ENCODE data around the gene SRGAP3.

The SRGAP3 gene

GRCh38 chr3:9117220-9117619 is 132.2 kb downstream of the SRGAP3 start:
- DNase-seq (ENCODE audit: low spot score), result no peak
- in situ Hi-C loops (cut with MboI; ENCODE audit: low sequenced_read_pairs, unreplicated experiment), result no loop called here
- TF ChIP-seq CTCF (IDR thresholded peaks at IDR 0.05; ENCODE audit: borderline replicate concordance, control extremely low read depth, extremely low read depth, insufficient read depth, missing control alignments), result no peak

- in situ Hi-C loops (cut with MboI; ENCODE audit: low sequenced_read_pairs, unreplicated experiment), result no loop called here
- DNase-seq (ENCODE audit: low spot score), result no peak
- TF ChIP-seq CTCF (IDR thresholded peaks at IDR 0.05; ENCODE audit: borderline replicate concordance, control extremely low read depth, extremely low read depth, insufficient read depth, missing control alignments), result no peak
Observed at GRCh38 chr3:9116336-9116735, 133.1 kb downstream of the SRGAP3 start.

- TF ChIP-seq CTCF (IDR thresholded peaks at IDR 0.05; ENCODE audit: borderline replicate concordance, control extremely low read depth, extremely low read depth, insufficient read depth, missing control alignments), result no peak
- in situ Hi-C loops (cut with MboI; ENCODE audit: low sequenced_read_pairs, unreplicated experiment), result no loop called here
- no peak for DNase-seq (ENCODE audit: low spot score)
Observed at GRCh38 chr3:9115336-9115735, 134.1 kb downstream of the SRGAP3 start.

- TF ChIP-seq CTCF (IDR thresholded peaks at IDR 0.05; ENCODE audit: borderline replicate concordance, control extremely low read depth, extremely low read depth, insufficient read depth, missing control alignments), result no peak
- in situ Hi-C loops (cut with MboI; ENCODE audit: low sequenced_read_pairs, unreplicated experiment), result no loop called here
Observed at GRCh38 chr3:9113040-9113439, 136.4 kb downstream of the SRGAP3 start.

GRCh38 chr3:9111866-9112265 is 137.6 kb downstream of the SRGAP3 start:
- no peak for TF ChIP-seq CTCF (IDR thresholded peaks at IDR 0.05; ENCODE audit: borderline replicate concordance, control extremely low read depth, extremely low read depth, insufficient read depth, missing control alignments)
- DNase-seq (ENCODE audit: low spot score), result no peak
- in situ Hi-C loops (cut with MboI; ENCODE audit: low sequenced_read_pairs, unreplicated experiment), result no loop called here

More at GRCh38 chr3:9113040-9113439, 136.4 kb downstream of the SRGAP3 start:
- DNase-seq (ENCODE audit: low spot score), result no peak

GRCh38 chr3:9111417-9111816 is 138.0 kb downstream of the SRGAP3 start:
- no peak for TF ChIP-seq CTCF (IDR thresholded peaks at IDR 0.05; ENCODE audit: borderline replicate concordance, control extremely low read depth, extremely low read depth, insufficient read depth, missing control alignments)
- no peak for DNase-seq (ENCODE audit: low spot score)
- in situ Hi-C loops (cut with MboI; ENCODE audit: low sequenced_read_pairs, unreplicated experiment), result no loop called here

- DNase-seq (ENCODE audit: low spot score), result no peak
- in situ Hi-C loops (cut with MboI; ENCODE audit: low sequenced_read_pairs, unreplicated experiment), result no loop called here
- TF ChIP-seq CTCF (IDR thresholded peaks at IDR 0.05; ENCODE audit: borderline replicate concordance, control extremely low read depth, extremely low read depth, insufficient read depth, missing control alignments), result no peak
Observed at GRCh38 chr3:9110802-9111201, 138.6 kb downstream of the SRGAP3 start.

All from GM13976 (cell line).